HUES6 (cell line): Measurements from ENCODE around the gene CD93.

ENCODE experiments used
- H3K27ac ChIP-seq: 2 replicates; pipeline ENCODE4 v1.7.0; 2013; ENCODE audit warnings: low read depth, mild to moderate bottlenecking, low read length, inconsistent platforms
- H3K27me3 ChIP-seq: 2 replicates; pipeline ENCODE4 v1.6.1; 2013; ENCODE audit warnings: low read length; ENCODE audit not compliant: control insufficient read depth, insufficient read depth
- H3K36me3 ChIP-seq: 2 replicates; pipeline ENCODE4 v1.6.1; 2013; ENCODE audit warnings: low read length; ENCODE audit not compliant: control insufficient read depth, insufficient read depth
- H3K4me1 ChIP-seq: 2 replicates; pipeline ENCODE4 v1.6.1; 2013; ENCODE audit warnings: low read length; ENCODE audit not compliant: control insufficient read depth, insufficient read depth
- H3K4me3 ChIP-seq: 2 replicates; pipeline ENCODE4 v1.5.1; 2013; ENCODE audit warnings: low read depth, low read length
- H3K9ac ChIP-seq: one replicate; pipeline ENCODE4 v1.6.1; 2013; ENCODE audit warnings: mild to moderate bottlenecking, low read length
- H3K9me3 ChIP-seq: 2 replicates; pipeline ENCODE4 v1.6.1; 2013; ENCODE audit warnings: low read depth, low read length; ENCODE audit not compliant: control insufficient read depth, insufficient read depth

The CD93 gene

GRCh38 chr20:23043376-23043775 is 42.7 kb downstream of the CD93 start:
- Histone ChIP-seq H3K36me3 (no peaks in the 10 kb centered on the region), H3K27ac (no peak overlapping the region), H3K4me1 (peaks cover 19% of the 10 kb centered on the region), H3K4me3 (no peak overlapping the region), H3K9ac (no peak overlapping the region), H3K9me3 (no peaks in the 10 kb centered on the region), H3K27me3 (peaks cover 87% of the 10 kb centered on the region)

GRCh38 chr20:23042270-23042669 is 43.9 kb downstream of the CD93 start:
- Histone ChIP-seq H3K36me3 (no peaks in the 10 kb centered on the region), H3K4me1 (peaks cover 19% of the 10 kb centered on the region), H3K4me3 (no peak overlapping the region), H3K27ac (no peak overlapping the region), H3K9me3 (no peaks in the 10 kb centered on the region), H3K9ac (no peak overlapping the region), H3K27me3 (peaks cover 87% of the 10 kb centered on the region)

- Histone ChIP-seq H3K27me3 (peaks cover 89% of the 10 kb centered on the region), H3K9ac (no peak overlapping the region), H3K27ac (no peak overlapping the region), H3K4me1 (peaks cover 21% of the 10 kb centered on the region), H3K4me3 (no peak overlapping the region), H3K36me3 (no peaks in the 10 kb centered on the region), H3K9me3 (no peaks in the 10 kb centered on the region)
Observed at GRCh38 chr20:23039885-23040508, 46.1 kb downstream of the CD93 start.

DNA sequence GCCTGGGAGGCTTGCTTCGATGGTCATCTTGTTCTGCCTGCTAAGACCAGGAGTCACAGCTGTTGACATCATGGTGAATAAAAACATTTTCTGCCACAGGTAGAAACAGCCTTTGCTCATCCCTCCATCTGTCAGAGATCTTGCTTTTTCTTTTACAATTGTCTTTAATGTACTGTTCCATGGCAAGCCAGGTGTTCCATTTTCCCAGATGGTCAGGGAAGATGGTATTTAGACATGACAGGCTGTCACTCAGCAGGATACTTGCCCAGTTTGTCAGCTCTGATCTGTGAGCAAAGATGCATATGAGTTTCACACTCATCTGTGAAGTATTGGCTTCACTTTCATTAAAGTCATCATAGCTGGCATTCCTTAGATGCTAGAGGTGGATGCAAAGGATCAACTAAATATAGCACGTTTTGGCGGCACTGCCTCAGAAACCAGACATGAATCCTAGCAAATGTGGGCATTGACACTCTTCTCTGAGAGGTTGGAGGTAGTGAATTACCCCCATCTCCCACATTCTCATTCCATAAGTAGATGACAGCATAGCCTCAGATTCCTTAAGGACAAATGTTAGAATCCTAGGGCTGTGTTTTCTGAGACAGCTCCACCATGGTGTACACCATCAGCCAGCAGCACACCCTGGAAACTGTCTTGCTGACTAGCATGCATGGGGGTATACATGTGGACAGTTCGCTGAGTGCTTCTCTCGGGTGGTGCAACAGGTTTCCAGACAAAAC is 46.8 kb downstream of the CD93 start:
- peaks cover 92% of the 10 kb centered on the region for H3K27me3 ChIP-seq

GRCh38 chr20:23037017-23037481 is 49.1 kb downstream of the CD93 start:
- Histone ChIP-seq H3K4me1 (peaks cover 10% of the 10 kb centered on the region; the same call in 1 of the 2 replicates), H3K4me3 (no peak overlapping the region), H3K9ac (no peak overlapping the region), H3K27me3 (peaks cover 96% of the 10 kb centered on the region), H3K36me3 (no peaks in the 10 kb centered on the region), H3K9me3 (no peaks in the 10 kb centered on the region), H3K27ac (no peak overlapping the region)

More for the DNA sequence above, 46.8 kb downstream of the CD93 start:
- Histone ChIP-seq H3K9me3 (no peaks in the 10 kb centered on the region), H3K36me3 (no peaks in the 10 kb centered on the region), H3K9ac (no peak overlapping the region), H3K4me3 (no peak overlapping the region), H3K4me1 (peaks cover 21% of the 10 kb centered on the region), H3K27ac (no peak overlapping the region)

DNA sequence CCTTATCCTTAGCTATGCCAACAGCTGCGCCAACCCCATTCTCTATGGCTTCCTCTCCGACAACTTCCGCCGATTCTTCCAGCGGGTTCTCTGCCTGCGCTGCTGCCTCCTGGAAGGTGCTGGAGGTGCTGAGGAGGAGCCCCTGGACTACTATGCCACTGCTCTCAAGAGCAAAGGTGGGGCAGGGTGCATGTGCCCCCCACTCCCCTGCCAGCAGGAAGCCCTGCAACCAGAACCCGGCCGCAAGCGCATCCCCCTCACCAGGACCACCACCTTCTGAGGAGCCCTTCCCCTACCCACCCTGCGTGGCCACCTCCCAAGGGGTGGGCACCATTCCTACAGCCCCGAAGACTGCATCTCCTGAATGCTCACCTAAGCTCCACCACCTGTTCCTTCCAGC is 49.8 kb downstream of the CD93 start:
- H3K36me3 ChIP-seq = no peaks in the 10 kb centered on the region
- peaks cover 3% of the 10 kb centered on the region; the same call in 1 of the 2 replicates for H3K4me1 ChIP-seq
- H3K9me3 ChIP-seq = no peaks in the 10 kb centered on the region

DNA sequence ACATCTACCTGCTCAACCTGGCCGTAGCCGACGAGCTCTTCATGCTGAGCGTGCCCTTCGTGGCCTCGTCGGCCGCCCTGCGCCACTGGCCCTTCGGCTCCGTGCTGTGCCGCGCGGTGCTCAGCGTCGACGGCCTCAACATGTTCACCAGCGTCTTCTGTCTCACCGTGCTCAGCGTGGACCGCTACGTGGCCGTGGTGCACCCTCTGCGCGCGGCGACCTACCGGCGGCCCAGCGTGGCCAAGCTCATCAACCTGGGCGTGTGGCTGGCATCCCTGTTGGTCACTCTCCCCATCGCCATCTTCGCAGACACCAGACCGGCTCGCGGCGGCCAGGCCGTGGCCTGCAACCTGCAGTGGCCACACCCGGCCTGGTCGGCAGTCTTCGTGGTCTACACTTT is 50.4 kb downstream of the CD93 start:
- no peaks in the 10 kb centered on the region for H3K36me3 ChIP-seq
- 0 out of 2 replicates have a peak, but pooled peaks cover 2% of the 10 kb centered on the region for H3K4me1 ChIP-seq
- H3K27me3 ChIP-seq = peaks cover 91% of the 10 kb centered on the region
- no peaks in the 10 kb centered on the region for H3K9me3 ChIP-seq
- H3K9ac ChIP-seq = no peak overlapping the region
- no peak overlapping the region for H3K27ac ChIP-seq
- H3K4me3 ChIP-seq = peak overlapping the region; percentile 51

More for the DNA sequence above, 49.8 kb downstream of the CD93 start:
- H3K9ac ChIP-seq = no peak overlapping the region
- H3K27ac ChIP-seq = no peak overlapping the region
- peaks cover 94% of the 10 kb centered on the region for H3K27me3 ChIP-seq
- H3K4me3 ChIP-seq = no peak overlapping the region

- Histone ChIP-seq H3K27me3 (peaks cover 86% of the 10 kb centered on the region), H3K4me1 (0 out of 2 replicates have a peak, but pooled peaks cover 2% of the 10 kb centered on the region), H3K27ac (no peak within 1 kb of the TSS), H3K4me3 (peak within 1 kb of the TSS; percentile 51), H3K36me3 (no peaks in the 10 kb centered on the region), H3K9ac (no peak within 1 kb of the TSS), H3K9me3 (no peaks in the 10 kb centered on the region)
Observed at GRCh38 chr20:23034721-23035671, 51.1 kb downstream of the CD93 start, which contains the start of gene SSTR4. Gene SSTR4 (plus strand): TSS chr20:23035312. CDS start chr20:23035484, 172 bp downstream.

- H3K4me3 ChIP-seq = no peak overlapping the region
- no peaks in the 10 kb centered on the region for H3K36me3 ChIP-seq
- H3K27ac ChIP-seq = no peak overlapping the region
- no peaks in the 10 kb centered on the region for H3K9me3 ChIP-seq
- peaks cover 75% of the 10 kb centered on the region for H3K27me3 ChIP-seq
- 0 out of 2 replicates have a peak, but pooled peaks cover 2% of the 10 kb centered on the region for H3K4me1 ChIP-seq
- no peak overlapping the region for H3K9ac ChIP-seq
Observed at GRCh38 chr20:23033918-23034317, 52.2 kb downstream of the CD93 start.

- Histone ChIP-seq H3K36me3 (no peaks in the 10 kb centered on the region), H3K4me3 (no peak overlapping the region), H3K9ac (no peak overlapping the region), H3K27me3 (peaks cover 63% of the 10 kb centered on the region), H3K9me3 (no peaks in the 10 kb centered on the region), H3K27ac (no peak overlapping the region), H3K4me1 (0 out of 2 replicates have a peak, but pooled peaks cover 2% of the 10 kb centered on the region)
Observed at GRCh38 chr20:23032750-23033078, 53.4 kb downstream of the CD93 start.
